DND-41 (cell line): ENCODE data around the gene EDDM3A.

ENCODE experiments used
- ATAC-seq: fragments of 200-7000 bp; cut with Tn5 transposase; 3 replicates; pipeline ENCODE4 v1.9.1; 2021; ENCODE audit warnings: low read depth; ENCODE audit not compliant: insufficient read depth
- DNase-seq: peaks from one replicate; pipeline ENCODE4 v3.0.0-alpha.2; 2020
- H2AFZ ChIP-seq: 2 replicates; pipeline ENCODE4 v1.6.0; 2012; ENCODE audit warnings: low read depth, low read length
- H3K27ac ChIP-seq: 2 replicates; pipeline ENCODE4 v1.5.1; 2012; ENCODE audit warnings: low read length, inconsistent platforms
- H3K27me3 ChIP-seq: fragments of 200-600 bp; sonication (generic); 2 replicates; pipeline ENCODE4 v1.6.0; 2012; ENCODE audit warnings: low read length, mild to moderate bottlenecking, inconsistent platforms; ENCODE audit not compliant: insufficient read depth, poor library complexity
- H3K36me3 ChIP-seq: 2 replicates; pipeline ENCODE4 v1.5.1; 2012; ENCODE audit warnings: low read length, inconsistent platforms; ENCODE audit not compliant: insufficient read depth
- H3K4me1 ChIP-seq: 2 replicates; pipeline ENCODE4 v1.5.1; 2012; ENCODE audit warnings: mild to moderate bottlenecking, low read length; ENCODE audit not compliant: insufficient read depth
- H3K4me2 ChIP-seq: 2 replicates; pipeline ENCODE4 v1.6.0; 2012; ENCODE audit warnings: mild to moderate bottlenecking, moderate library complexity, low read length, inconsistent platforms; ENCODE audit not compliant: insufficient read depth
- H3K4me3 ChIP-seq, 2 experiments: fragments of 200-600 bp in 1 of 2; shearing (Covaris generic) in 1 of 2; 2 replicates each; pipeline ENCODE4 v1.5.1; 2012 to 2016; ENCODE audit warnings: inconsistent platforms in 2 of 2, low read length in 2 of 2, mild to moderate bottlenecking in 2 of 2, low read depth in 1 of 2, moderate library complexity in 1 of 2
- H3K79me2 ChIP-seq: 2 replicates; pipeline ENCODE4 v1.6.0; 2012; ENCODE audit warnings: low read length, inconsistent platforms; ENCODE audit not compliant: insufficient read depth
- H3K9ac ChIP-seq: 2 replicates; pipeline ENCODE4 v1.6.0; 2012; ENCODE audit warnings: low read depth, mild to moderate bottlenecking, inconsistent platforms, low read length, moderate library complexity
- H3K9me3 ChIP-seq: 2 replicates; pipeline ENCODE4 v1.5.1; 2012; ENCODE audit warnings: low read length, moderate library complexity, mild to moderate bottlenecking, inconsistent platforms; ENCODE audit not compliant: insufficient read depth, severe bottlenecking
- H4K20me1 ChIP-seq: 2 replicates; pipeline ENCODE4 v1.6.0; 2012; ENCODE audit warnings: low read length; ENCODE audit not compliant: insufficient read depth
- EZH2 ChIP-seq: IDR thresholded peaks from 3 replicates; pipeline ENCODE4 v1.6.1; 2012; ENCODE audit warnings: borderline replicate concordance, low read depth, mild to moderate bottlenecking, moderate library complexity, low read length, inconsistent platforms; ENCODE audit not compliant: severe bottlenecking
- TF ChIP-seq, protein P1 (sequence below): IDR thresholded peaks from 2 replicates; pipeline ENCODE4 v1.5.1; 2012; ENCODE audit warnings: borderline replicate concordance, low read length, moderate library complexity, mild to moderate bottlenecking; ENCODE audit not compliant: poor library complexity, severe bottlenecking; ENCODE audit errors: extremely low read depth

The EDDM3A gene

GRCh38 chr14:20769421-20769820 is 23.7 kb downstream of the EDDM3A start:
- Histone ChIP-seq H2AFZ (no peak overlapping the region), H3K9me3 (no peaks in the 10 kb centered on the region), H4K20me1 (no peaks in the 10 kb centered on the region), H3K36me3 (no peaks in the 10 kb centered on the region), H3K4me3 (no peak overlapping the region), H3K27ac (no peak overlapping the region), H3K9ac (no peak overlapping the region), H3K27me3 (no peaks in the 10 kb centered on the region), H3K4me1 (no peaks in the 10 kb centered on the region), H3K4me2 (no peak overlapping the region), H3K79me2 (no peaks in the 10 kb centered on the region)
- TF ChIP-seq EZH2, result no peak
- TF ChIP-seq, protein P1, sequence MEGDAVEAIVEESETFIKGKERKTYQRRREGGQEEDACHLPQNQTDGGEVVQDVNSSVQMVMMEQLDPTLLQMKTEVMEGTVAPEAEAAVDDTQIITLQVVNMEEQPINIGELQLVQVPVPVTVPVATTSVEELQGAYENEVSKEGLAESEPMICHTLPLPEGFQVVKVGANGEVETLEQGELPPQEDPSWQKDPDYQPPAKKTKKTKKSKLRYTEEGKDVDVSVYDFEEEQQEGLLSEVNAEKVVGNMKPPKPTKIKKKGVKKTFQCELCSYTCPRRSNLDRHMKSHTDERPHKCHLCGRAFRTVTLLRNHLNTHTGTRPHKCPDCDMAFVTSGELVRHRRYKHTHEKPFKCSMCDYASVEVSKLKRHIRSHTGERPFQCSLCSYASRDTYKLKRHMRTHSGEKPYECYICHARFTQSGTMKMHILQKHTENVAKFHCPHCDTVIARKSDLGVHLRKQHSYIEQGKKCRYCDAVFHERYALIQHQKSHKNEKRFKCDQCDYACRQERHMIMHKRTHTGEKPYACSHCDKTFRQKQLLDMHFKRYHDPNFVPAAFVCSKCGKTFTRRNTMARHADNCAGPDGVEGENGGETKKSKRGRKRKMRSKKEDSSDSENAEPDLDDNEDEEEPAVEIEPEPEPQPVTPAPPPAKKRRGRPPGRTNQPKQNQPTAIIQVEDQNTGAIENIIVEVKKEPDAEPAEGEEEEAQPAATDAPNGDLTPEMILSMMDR, result no peak
- no peak for ATAC-seq
- DNase-seq, result no peak

DNA sequence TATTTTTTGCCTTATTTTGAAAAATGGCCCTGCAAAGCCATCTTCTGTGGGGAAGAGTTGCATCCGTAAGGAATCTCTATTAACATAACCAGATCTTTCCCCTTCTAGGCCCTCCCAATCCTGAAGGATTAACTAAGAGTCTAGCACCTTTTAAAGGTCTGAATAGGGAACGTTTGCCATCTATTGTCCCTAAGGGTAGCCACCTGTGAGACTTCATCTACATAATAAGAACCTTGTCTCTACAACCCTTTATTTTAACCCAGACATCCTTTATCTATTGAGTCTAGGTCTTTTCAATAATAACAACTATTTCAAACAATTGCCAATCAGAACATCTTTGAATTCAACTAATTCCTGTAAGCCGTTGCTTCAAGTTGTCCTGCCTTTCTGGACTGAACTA is 27.0 kb downstream of the EDDM3A start:
- Histone ChIP-seq H3K27me3 (no peaks in the 10 kb centered on the region), H3K27ac (no peak overlapping the region), H3K79me2 (no peaks in the 10 kb centered on the region), H3K9me3 (no peaks in the 10 kb centered on the region), H4K20me1 (no peaks in the 10 kb centered on the region), H3K4me2 (no peak overlapping the region), H3K4me1 (no peaks in the 10 kb centered on the region), H2AFZ (no peak overlapping the region), H3K36me3 (no peaks in the 10 kb centered on the region), H3K9ac (no peak overlapping the region), H3K4me3 (no peak overlapping the region)
- DNase-seq (no peak), ATAC-seq (no peak)
- TF ChIP-seq, protein P1, result no peak
- no peak for TF ChIP-seq EZH2

GRCh38 chr14:20774258-20774824 is 28.7 kb downstream of the EDDM3A start:
- no peaks in the 10 kb centered on the region for H3K79me2 ChIP-seq
- H4K20me1 ChIP-seq, result no peaks in the 10 kb centered on the region
- ATAC-seq (no peak), DNase-seq (no peak)
- H3K27me3 ChIP-seq, result no peaks in the 10 kb centered on the region
- no peak for TF ChIP-seq EZH2
- TF ChIP-seq, protein P1, result no peak
- no peak overlapping the region for H3K4me3 ChIP-seq
- no peak overlapping the region for H3K9ac ChIP-seq
- no peaks in the 10 kb centered on the region for H3K36me3 ChIP-seq
- no peaks in the 10 kb centered on the region for H3K9me3 ChIP-seq
- H3K4me1 ChIP-seq, result no peaks in the 10 kb centered on the region
- no peak overlapping the region for H2AFZ ChIP-seq
- H3K27ac ChIP-seq, result no peak overlapping the region
- H3K4me2 ChIP-seq, result no peak overlapping the region
